Skeletal muscle tissue (tissue), 4 donors: ENCODE results near the gene RAB3IL1. TPM values are rescaled to one million over a fixed set of nuclear protein-coding genes. Genes with fewer than 3 reads are reported as not detected.
A peak's percentile ranks its signal among the peaks of the same experiment; 100 is the strongest.

Source experiments
- H3K27ac ChIP-seq: one replicate; pipeline ENCODE4 v1.7.0; 2013; ENCODE audit warnings: mild to moderate bottlenecking, low read depth, low read length, inconsistent platforms
- H3K27me3 ChIP-seq, 3 donors: one replicate each; pipeline ENCODE4 v1.7.0; 2013; ENCODE audit warnings: low read length in 3 of 3; ENCODE audit not compliant: control insufficient read depth in 3 of 3, insufficient read depth in 3 of 3
- H3K36me3 ChIP-seq, 3 donors: one replicate each; pipeline ENCODE4 v1.7.0; 2013; ENCODE audit warnings: low read length in 3 of 3; ENCODE audit not compliant: control insufficient read depth in 3 of 3, insufficient read depth in 3 of 3
- H3K4me1 ChIP-seq, 3 donors: one replicate each; pipeline ENCODE4 v1.7.0; 2013; ENCODE audit warnings: low read length in 3 of 3, mild to moderate bottlenecking in 3 of 3; ENCODE audit not compliant: control insufficient read depth in 3 of 3, insufficient read depth in 3 of 3
- H3K4me3 ChIP-seq, 3 donors: one replicate each; pipeline ENCODE4 v1.7.0; 2013; ENCODE audit warnings: low read length in 3 of 3
- H3K9ac ChIP-seq, 3 donors: one replicate each; pipeline ENCODE4 v1.7.0; 2013; ENCODE audit warnings: low read length in 3 of 3, mild to moderate bottlenecking in 3 of 3, moderate library complexity in 2 of 3, low read depth in 1 of 3
- H3K9me3 ChIP-seq, 3 donors: one replicate each; pipeline ENCODE4 v1.7.0; 2013; ENCODE audit warnings: low read length in 3 of 3; ENCODE audit not compliant: control insufficient read depth in 3 of 3
- total RNA-seq: library from RNA; depleted of rRNA; stranded (reverse); fragments of >200 nt; gene quantifications from one replicate; pipeline ENCODE4 v1.2.3, GENCODE V29; 2014
- donor health status: Osteomylitis.

The RAB3IL1 gene
- total RNA-seq, 1 donor from 2014 or later, result 9.4 TPM

GRCh38 chr11:61863548-61864081 lies 53.8 kb downstream of the RAB3IL1 start:
- no peak overlapping the region for H3K27ac ChIP-seq
- H3K36me3 ChIP-seq, result peaks cover 0 to 7% (median 0%) of the 10 kb centered on the region in 3 donors

GRCh38 chr11:61862714-61863547 lies 54.4 kb downstream of the RAB3IL1 start:
- Histone ChIP-seq H3K9me3 (no peaks in the 10 kb centered on the region), H3K4me3 (no peak overlapping the region), H3K4me1 (peaks cover 6 to 10% (median 9%) of the 10 kb centered on the region in 3 donors), H3K27ac (no peak overlapping the region), H3K9ac (no peak overlapping the region), H3K36me3 (peaks cover 0 to 7% (median 0%) of the 10 kb centered on the region in 3 donors), H3K27me3 (no peaks in the 10 kb centered on the region)

More at GRCh38 chr11:61863548-61864081, 53.8 kb downstream of the RAB3IL1 start:
- Histone ChIP-seq H3K27me3 (no peaks in the 10 kb centered on the region), H3K9ac (no peak overlapping the region), H3K4me3 (no peak overlapping the region), H3K9me3 (no peaks in the 10 kb centered on the region), H3K4me1 (peaks cover 6 to 10% (median 9%) of the 10 kb centered on the region in 3 donors)

DNA sequence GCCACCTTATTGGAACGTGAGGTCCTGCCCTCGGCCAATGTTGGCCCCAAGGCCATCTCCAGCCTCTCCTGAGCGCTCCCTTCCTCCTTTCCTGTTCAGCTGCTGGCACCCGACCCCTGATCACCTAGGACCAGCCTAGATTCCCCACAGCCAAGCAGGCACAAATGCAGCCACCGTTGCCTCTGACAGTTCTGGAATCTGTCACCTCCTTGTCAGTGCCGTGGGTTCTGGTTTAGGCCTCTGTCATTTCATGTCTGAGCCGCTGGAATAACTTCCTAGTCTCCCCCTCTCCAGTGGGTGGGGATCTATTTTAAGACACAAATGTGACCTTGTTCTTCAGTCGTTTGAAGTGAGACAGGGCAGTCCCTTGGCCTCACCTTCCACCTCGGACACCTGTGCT lies 55.7 kb downstream of the RAB3IL1 start:
- H3K9ac ChIP-seq, result peak overlapping the region in 1 of 3 donors; percentile 40
- H3K4me3 ChIP-seq, result no peak overlapping the region
- H3K27me3 ChIP-seq, result no peaks in the 10 kb centered on the region
- no peaks in the 10 kb centered on the region for H3K9me3 ChIP-seq
- no peak overlapping the region for H3K27ac ChIP-seq
- H3K36me3 ChIP-seq, result peaks cover 0 to 7% (median 0%) of the 10 kb centered on the region in 3 donors
- H3K4me1 ChIP-seq, result peaks cover 6 to 10% (median 9%) of the 10 kb centered on the region in 3 donors

- H3K36me3 ChIP-seq, result peaks cover 0 to 7% (median 0%) of the 10 kb centered on the region in 3 donors
Observed at GRCh38 chr11:61860054-61860903, 57.1 kb downstream of the RAB3IL1 start.

DNA sequence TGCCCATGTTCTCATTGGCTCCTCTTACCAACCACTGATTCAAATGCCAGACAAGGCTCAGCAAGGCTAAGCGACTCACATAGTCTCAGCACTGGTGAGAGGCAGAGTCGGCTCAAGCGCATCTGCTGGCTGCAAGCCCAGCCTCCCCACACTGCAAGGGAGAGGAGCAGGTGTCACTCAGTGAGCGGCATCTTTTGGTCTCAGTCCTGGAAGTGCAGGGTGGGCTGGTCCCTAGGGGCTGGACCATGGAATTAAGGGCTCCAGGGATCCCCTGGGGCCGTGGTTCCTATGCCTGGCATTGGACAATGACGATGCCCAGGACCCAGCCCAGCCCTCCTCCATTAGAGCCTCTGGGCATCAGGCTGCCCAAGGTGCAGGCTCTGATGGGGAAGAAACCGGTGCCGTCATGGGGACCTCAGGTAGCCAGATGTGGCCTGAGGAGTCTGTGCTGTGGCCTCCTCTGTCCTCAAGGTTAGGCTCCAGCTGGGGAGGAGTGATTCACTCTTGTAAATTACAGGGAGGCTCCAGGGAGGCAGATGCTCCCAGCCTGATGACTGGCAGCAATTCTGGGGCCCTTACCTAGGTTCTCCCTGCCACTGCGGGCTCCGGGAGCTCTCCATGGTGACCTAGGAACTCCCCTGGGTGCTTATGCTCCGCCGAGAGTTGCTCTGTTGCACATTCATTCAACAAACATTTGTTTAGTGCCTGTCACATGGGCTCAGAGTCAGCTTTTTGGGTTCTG lies 61.3 kb downstream of the RAB3IL1 start:
- H3K27me3 ChIP-seq, result peaks cover 0 to 6% (median 3%) of the 10 kb centered on the region in 3 donors
- no peaks in the 10 kb centered on the region for H3K9me3 ChIP-seq
- no peak overlapping the region for H3K4me3 ChIP-seq
- H3K9ac ChIP-seq, result no peak overlapping the region
- H3K27ac ChIP-seq, result peak overlapping the region; percentile 28
- peaks cover 10 to 21% (median 12%) of the 10 kb centered on the region in 3 donors for H3K4me1 ChIP-seq
- H3K36me3 ChIP-seq, result peaks cover 0 to 2% (median 0%) of the 10 kb centered on the region in 3 donors

More at GRCh38 chr11:61860054-61860903, 57.1 kb downstream of the RAB3IL1 start:
- Histone ChIP-seq H3K27ac (no peak overlapping the region), H3K4me3 (no peak overlapping the region), H3K9ac (no peak overlapping the region), H3K27me3 (no peaks in the 10 kb centered on the region), H3K4me1 (peaks cover 12 to 17% (median 14%) of the 10 kb centered on the region in 3 donors), H3K9me3 (no peaks in the 10 kb centered on the region)

DNA sequence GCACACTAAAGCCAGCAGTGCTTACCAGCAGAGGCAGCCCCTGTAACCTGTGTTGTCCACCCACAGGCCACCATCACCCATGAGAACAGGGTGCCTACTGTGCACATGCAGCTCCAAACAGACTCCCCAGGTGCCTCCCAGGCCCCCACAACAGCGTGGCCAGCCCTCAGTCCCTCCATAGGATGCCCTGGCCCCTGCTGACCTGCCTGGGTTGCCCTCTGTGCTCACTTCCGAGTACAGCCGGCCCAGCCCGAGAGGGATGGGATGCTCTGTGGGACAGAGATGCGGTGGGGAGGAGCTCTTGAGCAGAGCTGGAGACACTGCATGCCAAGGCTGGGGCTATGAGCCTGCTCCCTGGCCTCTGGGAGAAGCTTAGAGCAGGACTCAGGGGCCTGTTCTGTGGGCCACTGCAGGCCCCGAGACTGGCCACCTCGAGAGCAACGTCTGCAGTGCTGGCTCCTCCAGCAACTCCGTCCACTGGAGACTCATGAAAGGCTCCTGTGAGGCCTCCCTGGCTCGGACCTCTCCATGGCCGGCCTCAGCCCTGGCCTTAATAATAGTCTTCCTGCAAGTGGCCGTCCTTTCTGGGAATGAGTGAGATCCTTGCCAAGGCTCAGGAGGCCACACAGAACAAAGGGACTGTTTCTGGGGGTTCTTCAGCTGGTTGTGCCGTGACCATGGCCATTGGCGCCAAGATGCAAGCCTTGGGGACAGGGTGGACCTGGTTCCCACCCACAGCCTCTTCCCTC lies 62.2 kb downstream of the RAB3IL1 start:
- no peaks in the 10 kb centered on the region for H3K9me3 ChIP-seq
- no peak overlapping the region for H3K4me3 ChIP-seq
- peaks cover 0 to 11% (median 3%) of the 10 kb centered on the region in 3 donors for H3K27me3 ChIP-seq
- H3K36me3 ChIP-seq, result peaks cover 0 to 2% (median 0%) of the 10 kb centered on the region in 3 donors
- H3K9ac ChIP-seq, result peak overlapping the region in 1 of 3 donors; percentile 3
- peak overlapping the region; percentile 28 for H3K27ac ChIP-seq
- H3K4me1 ChIP-seq, result peaks cover 12 to 22% (median 13%) of the 10 kb centered on the region in 3 donors

- H3K9ac ChIP-seq, result peak overlapping the region in 1 of 3 donors; percentile 3
- H3K4me3 ChIP-seq, result no peak overlapping the region
- peaks cover 0 to 11% (median 3%) of the 10 kb centered on the region in 3 donors for H3K27me3 ChIP-seq
- H3K9me3 ChIP-seq, result no peaks in the 10 kb centered on the region
- H3K36me3 ChIP-seq, result peaks cover 0 to 2% (median 0%) of the 10 kb centered on the region in 3 donors
- H3K4me1 ChIP-seq, result peaks cover 11 to 19% (median 12%) of the 10 kb centered on the region in 3 donors
- H3K27ac ChIP-seq, result no peak overlapping the region
Observed at GRCh38 chr11:61854206-61854895, 63.0 kb downstream of the RAB3IL1 start.

DNA sequence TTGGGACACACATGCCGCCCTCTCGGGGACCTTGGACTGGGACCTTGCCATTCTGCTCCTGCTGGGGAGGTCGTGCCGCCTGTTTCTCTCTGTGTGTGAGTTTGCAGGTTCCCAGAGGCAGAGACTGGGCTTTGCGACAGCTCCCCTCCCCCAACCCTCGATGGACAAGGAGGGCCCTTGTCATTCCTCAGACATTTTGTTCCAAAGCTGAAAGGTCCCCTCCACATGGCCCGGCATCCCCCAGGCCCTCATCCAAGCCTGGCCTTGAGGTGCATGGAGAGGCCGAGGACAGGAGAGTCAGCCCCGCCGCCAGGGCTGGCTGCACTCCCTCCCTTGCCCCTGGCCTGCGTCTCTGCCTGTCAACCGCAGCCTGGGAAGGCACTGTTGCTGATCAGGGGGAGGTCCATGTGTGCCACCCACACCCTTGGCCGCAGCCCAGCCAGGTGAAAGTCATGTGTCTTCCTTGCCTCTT lies 63.6 kb downstream of the RAB3IL1 start:
- peaks cover 0 to 2% (median 0%) of the 10 kb centered on the region in 3 donors for H3K36me3 ChIP-seq

More for the DNA sequence above, 63.6 kb downstream of the RAB3IL1 start:
- H3K4me1 ChIP-seq, result peaks cover 11 to 19% (median 12%) of the 10 kb centered on the region in 3 donors
- H3K9ac ChIP-seq, result no peak overlapping the region
- H3K4me3 ChIP-seq, result no peak overlapping the region
- no peak overlapping the region for H3K27ac ChIP-seq
- peaks cover 0 to 11% (median 3%) of the 10 kb centered on the region in 3 donors for H3K27me3 ChIP-seq
- H3K9me3 ChIP-seq, result no peaks in the 10 kb centered on the region
